ENCODE data around the gene NKAIN2.

DNA sequence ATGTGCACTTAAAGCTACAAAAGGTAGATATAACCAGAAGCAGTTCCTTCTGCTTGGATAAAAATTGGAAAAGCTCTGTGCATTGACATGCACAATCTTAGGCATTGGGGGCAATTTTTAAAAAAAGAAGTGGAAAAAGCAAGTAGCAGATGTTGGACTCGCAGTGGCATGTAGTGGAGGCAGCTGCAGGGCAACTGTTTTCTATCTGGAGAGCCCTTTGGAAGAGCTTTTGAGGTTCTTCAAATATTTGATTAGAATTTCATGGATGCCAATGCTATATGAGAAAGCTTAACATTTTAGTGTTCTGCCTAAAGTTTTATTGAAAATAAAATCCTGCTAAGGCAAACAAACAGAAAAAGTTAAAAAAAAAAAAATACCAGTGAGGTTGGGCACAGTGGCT, 770.3 kb downstream of the NKAIN2 start:
- TF ChIP-seq, protein P1, sequence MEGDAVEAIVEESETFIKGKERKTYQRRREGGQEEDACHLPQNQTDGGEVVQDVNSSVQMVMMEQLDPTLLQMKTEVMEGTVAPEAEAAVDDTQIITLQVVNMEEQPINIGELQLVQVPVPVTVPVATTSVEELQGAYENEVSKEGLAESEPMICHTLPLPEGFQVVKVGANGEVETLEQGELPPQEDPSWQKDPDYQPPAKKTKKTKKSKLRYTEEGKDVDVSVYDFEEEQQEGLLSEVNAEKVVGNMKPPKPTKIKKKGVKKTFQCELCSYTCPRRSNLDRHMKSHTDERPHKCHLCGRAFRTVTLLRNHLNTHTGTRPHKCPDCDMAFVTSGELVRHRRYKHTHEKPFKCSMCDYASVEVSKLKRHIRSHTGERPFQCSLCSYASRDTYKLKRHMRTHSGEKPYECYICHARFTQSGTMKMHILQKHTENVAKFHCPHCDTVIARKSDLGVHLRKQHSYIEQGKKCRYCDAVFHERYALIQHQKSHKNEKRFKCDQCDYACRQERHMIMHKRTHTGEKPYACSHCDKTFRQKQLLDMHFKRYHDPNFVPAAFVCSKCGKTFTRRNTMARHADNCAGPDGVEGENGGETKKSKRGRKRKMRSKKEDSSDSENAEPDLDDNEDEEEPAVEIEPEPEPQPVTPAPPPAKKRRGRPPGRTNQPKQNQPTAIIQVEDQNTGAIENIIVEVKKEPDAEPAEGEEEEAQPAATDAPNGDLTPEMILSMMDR (IDR thresholded peaks at IDR 0.05): no peak
- no peak for TF ChIP-seq POLR2A (IDR thresholded peaks at IDR 0.05)

Measured in thyroid gland (tissue), 4 donors.